T-helper 1 cell (primary cell): Measurements from ENCODE around the gene TBRG1.

Source experiments
- DNase-seq, 5 donors: peaks; one replicate each; pipeline ENCODE4 v3.0.0-alpha.2; 2012 to 2020

The TBRG1 gene

GRCh38 chr11:124612567-124613246 lies 10.0 kb upstream of the TBRG1 start:
- no peak for DNase-seq

GRCh38 chr11:124618863-124619262 lies 3.8 kb upstream of the TBRG1 start:
- no peak for DNase-seq

GRCh38 chr11:124623861-124624525 lies 1.3 kb downstream of the TBRG1 start:
- no peak for DNase-seq

GRCh38 chr11:124625504-124626168 lies 3.0 kb downstream of the TBRG1 start:
- no peak for DNase-seq

DNA sequence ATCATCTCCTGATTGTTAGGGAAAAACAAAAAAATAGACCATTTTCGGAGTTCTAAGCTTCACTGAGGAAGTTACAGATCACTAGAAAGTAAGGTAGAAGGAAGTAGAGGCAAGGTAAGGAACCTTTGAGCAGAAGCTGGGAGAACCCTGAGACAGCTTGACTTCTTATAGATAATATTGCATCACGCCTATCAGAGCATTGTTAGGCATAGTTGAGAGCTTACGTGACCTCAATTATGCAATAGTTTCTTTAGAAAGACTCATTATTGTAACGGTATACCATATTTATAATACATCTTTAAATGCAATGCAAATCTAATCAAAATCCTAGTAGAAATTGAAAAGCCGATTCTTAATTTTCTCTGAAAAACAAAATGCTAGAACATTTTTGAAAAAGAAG lies 4.9 kb downstream of the TBRG1 start:
- no peak for DNase-seq

- DNase-seq, result no peak
Measured at GRCh38 chr11:124629961-124630360, 7.3 kb downstream of the TBRG1 start.

GRCh38 chr11:124633355-124633754 lies 10.7 kb downstream of the TBRG1 start:
- DNase-seq, result no peak

DNA sequence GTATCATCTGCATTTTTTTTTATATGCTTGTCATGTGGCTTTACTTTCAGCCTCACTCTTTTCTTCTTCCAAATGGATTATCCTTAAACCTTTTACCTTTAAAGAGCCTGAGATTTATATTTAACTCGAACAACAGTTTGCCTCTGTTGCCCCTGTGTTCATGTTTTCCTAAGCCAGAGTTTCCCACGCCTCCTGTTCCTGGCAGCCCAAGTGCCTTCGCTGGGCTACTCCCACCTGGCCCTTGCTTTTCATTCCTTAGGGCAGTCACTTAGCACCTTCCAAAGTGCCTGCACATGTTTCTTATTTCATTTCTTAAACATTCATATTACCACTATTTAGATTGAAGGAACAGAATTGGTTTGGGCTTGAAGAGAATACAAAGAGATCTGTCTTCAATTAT lies 13.3 kb downstream of the TBRG1 start:
- DNase-seq, result no peak

DNA sequence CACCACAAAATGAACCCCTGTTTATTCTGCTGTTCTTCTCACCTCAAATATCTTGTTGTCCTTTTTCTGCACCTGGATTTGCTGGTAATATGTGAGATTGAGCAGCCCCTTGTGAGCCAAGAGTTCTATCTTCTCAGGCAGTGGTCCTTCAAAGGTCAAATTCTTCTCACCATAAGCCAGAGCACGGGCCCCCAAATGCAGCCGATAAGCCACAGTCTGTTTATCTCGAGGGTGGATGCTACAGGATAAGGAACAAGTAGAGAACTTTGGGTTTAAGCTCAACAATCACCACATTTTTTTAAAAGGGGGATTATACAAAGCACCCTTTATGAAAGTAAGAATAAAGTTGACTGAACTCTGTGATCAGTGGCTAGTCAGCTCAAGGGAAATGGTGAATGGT lies 15.8 kb downstream of the TBRG1 start:
- DNase-seq, result no peak

DNA sequence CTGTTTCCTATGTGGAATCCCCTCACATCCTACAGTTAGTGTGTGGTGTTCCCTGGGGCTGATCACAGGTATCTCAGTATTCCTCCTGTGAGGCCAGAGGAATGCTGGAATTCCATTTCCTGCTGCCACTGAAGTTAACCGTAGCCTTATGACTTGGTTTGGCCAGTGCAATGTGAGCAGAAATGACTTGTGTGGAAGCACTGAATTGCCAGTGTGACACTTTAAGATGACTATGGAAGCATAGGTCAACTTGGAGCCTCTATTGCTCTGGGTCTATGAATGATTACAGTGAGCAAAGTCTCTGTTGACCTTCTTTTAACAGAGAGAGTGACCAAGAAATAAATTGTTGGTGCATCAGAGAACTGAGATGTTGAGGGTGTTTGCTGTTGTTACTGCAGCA lies 16.5 kb downstream of the TBRG1 start:
- DNase-seq, result no peak

GRCh38 chr11:124640666-124641065 lies 18.0 kb downstream of the TBRG1 start:
- no peak for DNase-seq

DNA sequence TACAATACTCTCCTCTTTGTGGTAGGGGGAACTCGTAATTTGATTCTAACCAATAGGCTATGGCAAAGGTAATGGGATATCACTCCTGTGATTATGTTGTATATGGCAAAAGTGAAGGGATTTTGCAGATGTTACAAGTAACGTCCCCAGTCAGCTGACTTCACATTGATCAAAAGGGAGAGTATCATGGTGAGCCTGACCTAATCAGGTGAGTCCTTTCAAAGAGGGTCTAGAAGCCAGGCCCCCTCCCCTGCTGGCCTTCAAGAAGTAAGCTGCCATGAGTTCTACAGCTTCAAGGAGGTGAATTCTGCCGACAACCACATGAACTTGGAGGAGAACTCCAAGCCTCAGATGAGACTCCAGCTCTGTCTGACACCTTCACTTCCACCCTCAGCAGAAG lies 20.0 kb downstream of the TBRG1 start:
- DNase-seq, result no peak

DNA sequence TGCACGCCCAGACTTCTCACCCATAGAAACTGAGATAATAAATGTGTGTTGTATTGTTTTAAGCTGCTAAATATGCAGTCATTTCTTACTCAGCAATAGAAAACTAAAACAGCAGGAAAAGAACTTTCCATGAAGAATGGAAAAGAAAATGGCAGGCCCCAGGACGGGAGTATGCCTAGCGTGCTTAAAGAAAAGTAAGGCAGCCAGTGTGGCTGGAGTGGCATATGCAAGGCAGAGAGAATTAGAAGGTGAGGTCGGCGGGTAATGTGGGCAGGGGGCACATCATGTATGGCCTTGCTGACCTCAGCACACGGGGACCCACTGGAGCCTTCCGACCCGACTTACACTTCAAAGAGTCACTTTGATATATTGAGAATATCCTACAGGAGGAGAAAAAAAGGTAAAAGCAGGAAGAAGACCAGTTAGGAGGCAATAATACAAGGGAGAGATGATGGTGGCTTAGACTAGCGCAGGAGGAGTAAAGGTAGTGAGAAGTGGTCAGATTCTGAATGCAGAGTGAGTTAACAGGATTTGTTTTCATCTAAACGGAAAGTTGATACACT lies 20.5 kb downstream of the TBRG1 start:
- no peak for DNase-seq

DNA sequence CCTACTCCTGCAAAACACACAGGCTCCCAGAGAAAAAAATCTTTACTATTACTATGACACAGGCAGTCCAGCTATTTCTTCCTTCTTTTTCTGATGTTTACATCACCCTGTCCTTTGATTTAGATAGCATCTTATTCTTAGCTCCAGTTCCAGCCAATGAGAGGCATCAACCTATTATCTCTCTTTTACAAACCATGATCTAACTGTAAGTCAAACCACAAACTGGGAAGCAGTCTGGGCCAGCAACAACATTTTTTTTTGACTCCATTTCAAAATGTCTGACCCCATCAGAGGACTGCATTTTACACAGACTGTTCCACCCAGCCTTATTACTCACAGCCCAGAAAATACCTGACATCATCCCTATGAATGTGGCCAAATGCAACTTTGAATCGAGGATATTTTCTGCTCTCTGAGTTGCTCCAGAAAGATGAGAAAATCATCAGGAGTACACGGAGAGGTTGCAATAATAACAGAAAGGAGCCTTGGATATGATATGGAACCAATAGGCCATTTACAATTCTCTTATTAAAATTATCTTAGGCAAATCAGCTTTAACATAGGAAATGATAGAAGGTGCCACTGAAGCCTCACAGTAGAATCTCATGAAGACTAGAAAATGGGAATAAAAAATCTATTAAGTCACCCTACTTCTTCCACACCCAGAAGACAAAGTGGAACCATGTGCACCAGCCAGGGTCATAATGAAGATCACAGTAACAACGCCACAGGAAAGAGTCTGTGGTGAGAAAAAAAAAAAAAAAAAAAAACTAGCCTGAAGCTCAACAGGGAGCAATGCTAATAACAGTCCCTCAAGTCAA lies 21.2 kb downstream of the TBRG1 start:
- DNase-seq, result no peak

GRCh38 chr11:124644426-124645280 lies 22.0 kb downstream of the TBRG1 start:
- peak in 4 of 5 donors; percentile 6 to 25 (median 16) for DNase-seq

GRCh38 chr11:124646148-124646547 lies 23.5 kb downstream of the TBRG1 start:
- no peak for DNase-seq

GRCh38 chr11:124648610-124649009 lies 25.9 kb downstream of the TBRG1 start:
- no peak for DNase-seq

DNA sequence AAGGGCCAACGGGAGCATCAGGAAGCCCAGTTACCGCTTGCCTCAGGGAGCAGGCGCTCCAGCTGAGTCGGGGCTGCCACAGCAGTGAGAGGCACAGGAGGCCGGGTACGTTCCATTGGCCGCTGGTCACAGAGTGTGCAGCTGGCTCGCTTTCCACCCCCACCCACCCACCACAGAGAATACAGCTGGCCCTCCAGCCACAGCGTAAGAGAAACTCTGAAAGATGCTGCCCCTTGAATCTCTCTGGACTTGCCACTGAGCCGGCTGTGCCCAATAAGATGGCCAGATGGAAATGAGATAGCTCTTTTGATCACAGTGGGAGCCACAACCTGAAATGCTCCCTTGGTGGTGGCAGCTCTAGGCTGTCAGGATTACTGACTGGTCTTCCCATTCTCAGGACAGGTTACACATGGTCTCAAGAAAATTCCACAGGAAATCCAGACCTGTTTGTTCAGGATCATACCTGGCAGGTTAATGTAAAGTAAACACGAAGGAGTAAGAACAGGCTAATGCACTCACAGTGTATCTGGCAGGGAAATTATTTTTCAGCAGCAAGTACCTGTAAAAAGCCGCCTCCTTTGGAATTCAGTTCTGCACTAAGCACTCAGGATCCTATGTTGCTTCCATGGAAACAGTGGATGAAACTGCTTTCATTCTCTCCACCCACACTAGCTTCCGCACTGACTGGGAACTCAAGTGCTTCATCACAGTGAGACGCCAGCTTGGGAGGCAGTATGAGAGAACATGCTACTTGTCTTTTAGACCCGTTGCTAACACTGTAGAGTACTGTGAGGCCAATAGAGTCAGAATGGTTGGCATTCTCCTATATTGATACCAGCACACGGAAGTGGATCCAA lies 34.3 kb downstream of the TBRG1 start:
- DNase-seq, result no peak

- no peak for DNase-seq
Measured at GRCh38 chr11:124657904-124658303, 35.2 kb downstream of the TBRG1 start.

DNA sequence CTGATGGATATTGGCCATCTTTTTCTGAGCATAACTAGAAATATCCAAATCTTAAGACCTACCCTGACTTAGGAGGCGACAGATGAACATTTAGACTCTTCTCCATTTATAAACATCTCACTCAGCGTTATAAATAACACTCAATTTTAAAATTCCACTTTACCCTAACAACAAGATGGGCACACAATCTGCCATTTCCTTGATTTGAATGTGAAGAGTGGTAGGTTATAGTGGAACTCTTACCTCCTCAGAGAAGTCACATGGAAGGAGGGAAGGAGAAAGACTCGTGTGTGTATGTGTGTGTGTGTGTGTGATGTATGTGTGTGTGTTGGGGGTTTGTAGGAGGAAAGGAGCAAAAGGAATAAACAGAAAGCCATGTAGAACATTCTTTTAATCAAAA lies 35.8 kb downstream of the TBRG1 start:
- DNase-seq, result no peak

DNA sequence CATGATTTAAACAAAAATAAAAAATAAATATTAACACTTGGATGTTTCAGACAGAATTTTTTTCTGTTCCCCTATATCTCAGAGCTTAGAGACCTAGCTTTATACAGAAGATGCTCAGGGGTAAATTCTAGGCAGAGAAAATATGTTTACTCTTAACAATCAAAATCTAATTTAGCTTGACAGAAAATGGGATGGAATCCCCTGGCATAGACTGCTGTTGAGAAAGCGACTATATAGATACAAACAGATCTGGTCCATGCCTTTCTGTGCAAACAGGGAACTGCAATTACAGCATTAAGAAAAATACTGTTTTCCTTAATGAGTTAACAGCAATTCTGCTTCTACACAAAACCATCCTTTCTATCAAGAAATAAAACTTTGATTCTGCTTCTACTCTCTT lies 36.3 kb downstream of the TBRG1 start:
- DNase-seq, result no peak
